GM12874 (cell line): ENCODE results near the gene SDK2.

Experiments used
- CTCF ChIP-seq: IDR thresholded peaks from 2 replicates; pipeline ENCODE4 v1.5.1; 2011; ENCODE audit warnings: low read depth, mild to moderate bottlenecking, control low read depth, low read length, moderate library complexity; ENCODE audit not compliant: insufficient read depth

SDK2 gene

DNA sequence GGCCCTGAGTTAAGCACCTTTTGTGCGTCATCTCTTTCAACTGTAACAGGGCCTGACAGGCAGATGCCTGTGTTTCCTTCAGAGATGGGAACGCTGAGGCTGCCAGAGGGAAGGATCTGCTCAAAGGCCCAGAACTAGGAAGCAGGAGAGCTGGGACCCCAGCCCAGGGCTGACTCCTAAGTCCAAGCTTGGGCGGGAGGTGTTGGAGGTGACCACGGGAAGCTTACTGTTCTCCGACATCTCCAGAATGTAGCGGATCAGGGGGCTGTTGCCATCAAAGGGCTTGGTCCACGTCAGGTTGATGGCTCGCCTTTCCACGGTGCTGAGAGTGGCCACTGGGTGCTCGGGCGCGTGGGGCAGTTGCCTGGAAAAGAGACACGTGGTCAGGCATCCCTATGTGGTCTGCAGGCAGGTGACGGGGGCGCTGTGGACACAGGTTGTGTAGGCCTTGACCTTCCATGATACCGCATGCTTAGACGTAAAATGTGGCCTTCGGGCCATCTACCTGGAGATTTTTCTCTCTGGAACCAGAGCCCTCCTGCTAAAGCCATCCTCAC, 221.0 kb downstream of the SDK2 start:
- TF ChIP-seq CTCF: no peak

GRCh38 chr17:73422121-73422520, 222.1 kb downstream of the SDK2 start:
- TF ChIP-seq CTCF: no peak

- no peak for TF ChIP-seq CTCF
Observed at GRCh38 chr17:73420897-73421296, 223.3 kb downstream of the SDK2 start.

DNA sequence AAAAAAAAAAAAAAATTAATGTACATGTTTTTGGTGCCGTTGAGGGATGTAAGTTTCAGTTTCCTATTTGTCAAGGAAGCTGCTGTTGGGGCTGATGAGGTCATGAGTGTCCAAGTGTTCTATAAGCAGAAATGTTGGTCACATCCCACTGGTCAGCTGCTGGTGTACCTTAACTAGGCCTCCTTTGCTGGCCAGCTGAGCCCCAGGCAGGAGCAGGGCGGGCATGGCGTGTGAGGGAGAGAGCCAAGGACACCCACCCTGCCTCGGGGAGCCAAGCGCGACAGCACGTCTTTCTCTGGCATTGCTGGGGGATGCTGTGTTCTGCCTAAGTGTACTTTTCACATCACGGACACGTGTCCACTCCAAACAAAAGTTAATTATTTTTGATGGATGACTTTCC, 224.4 kb downstream of the SDK2 start:
- no peak for TF ChIP-seq CTCF

DNA sequence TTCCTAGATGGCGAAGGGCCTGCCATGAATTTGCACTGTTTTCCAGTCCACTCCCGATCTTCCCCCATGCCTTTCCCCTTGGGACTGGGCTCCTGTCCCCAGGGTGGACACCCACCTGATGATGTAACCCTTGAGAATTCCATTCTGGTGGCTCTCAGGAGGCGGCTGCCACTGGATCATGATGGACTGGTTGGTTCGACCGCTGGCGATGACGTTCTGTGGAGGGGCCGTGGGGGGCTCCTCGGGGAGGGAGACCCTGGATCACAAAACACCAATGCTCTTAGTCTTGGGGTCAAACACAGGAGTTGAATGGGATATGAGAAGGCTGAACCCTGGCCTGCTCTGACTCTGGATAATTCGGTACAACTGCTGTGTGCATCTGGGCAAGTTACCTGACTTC, 225.2 kb downstream of the SDK2 start:
- TF ChIP-seq CTCF: no peak

GRCh38 chr17:73415782-73416181, 228.5 kb downstream of the SDK2 start:
- TF ChIP-seq CTCF: no peak

DNA sequence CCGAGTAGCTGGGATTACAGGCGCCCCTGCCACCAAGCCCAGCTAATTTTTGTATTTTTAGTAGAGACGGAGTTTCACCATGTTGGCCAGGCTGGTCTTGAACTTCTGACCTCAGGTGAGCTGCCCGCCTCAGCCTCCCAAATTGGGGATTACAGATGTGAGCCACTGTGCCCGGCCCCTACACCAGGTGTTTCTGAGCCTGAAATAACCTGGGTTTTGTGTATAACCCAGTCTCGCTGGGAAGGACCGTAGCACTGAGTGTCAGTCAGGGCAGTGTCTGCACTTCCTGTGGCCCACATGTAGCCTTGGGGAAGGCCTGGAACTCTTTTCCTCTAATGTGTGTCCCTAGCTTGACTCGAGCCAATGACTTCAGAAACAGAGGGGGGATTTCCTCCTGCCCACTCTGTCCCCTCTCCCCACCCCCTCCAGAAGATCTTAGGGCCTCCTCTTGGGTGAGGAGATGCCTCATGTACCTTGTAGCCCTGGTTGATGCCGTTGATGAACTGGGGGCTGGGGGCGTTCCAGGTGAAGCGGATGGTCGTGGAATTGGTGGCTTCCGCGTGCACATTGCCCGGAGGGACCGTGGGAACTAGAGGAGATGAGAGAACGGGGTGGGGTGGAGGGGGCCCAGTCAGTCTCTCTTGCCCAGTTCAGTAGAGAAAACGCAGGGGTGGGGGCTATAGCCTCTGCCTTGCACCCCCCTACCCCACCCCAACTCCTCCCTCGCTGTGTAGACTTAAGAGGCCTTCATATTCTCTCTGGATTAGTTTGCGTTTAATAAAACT, 229.9 kb downstream of the SDK2 start:
- no peak for TF ChIP-seq CTCF
